Measurements from ENCODE around the gene PCBP3. TPM values are rescaled to one million over a fixed set of nuclear protein-coding genes. Genes with fewer than 3 reads are reported as not detected.

The PCBP3 gene
- polyA plus RNA-seq, 3 donors = 1.1 to 1.7 (median 1.4) TPM

DNA sequence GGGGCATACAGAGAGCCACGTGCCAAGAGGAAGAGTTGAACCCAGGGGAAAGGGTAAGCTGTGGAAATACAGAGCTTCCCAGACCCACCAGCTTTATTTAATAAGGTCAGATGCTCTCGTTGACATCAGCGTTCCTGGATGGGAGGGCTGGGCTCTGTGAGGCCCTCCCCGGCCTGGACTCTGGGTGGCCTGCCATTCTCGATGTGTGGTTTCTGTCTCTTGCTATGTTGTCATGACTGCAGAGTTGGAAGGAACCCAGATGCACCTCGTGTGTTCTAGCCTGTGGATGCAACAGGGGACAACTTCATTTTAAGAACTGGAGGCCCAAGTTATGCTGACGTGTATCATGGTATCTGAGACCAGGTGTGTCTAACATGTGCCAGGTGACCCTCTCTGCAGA lies 101.7 kb downstream of the PCBP3 start:
- no peak for DNase-seq (ENCODE audit: low read depth in 3 of 3, low spot score in 2 of 3)

DNA sequence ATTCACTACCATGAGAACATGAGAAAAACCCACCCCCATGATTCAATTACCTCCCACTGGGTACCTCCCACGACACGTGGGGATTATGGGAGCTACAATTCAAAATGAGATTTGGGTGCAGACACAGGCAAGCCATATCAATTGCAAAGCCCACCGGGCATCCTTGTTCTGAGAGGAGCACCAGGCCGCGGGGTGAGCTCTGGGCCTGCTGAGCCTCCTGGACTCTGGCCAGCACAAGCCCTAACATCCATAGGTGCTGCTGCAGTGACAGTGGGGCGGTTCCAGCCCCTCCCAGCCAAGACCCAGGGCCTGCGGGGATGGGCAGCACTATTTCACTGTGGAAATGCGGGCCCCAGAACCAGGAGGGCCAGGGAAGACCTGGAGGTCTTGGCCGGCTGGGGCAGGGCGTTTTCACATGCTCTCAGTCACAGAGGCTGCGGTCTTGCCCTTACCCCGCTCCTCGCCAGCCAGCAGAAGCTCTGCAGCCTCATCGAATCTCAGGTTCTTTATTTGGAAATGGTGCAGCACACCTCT lies 103.8 kb downstream of the PCBP3 start:
- no peak for DNase-seq (ENCODE audit: low read depth in 3 of 3, low spot score in 2 of 3)

DNA sequence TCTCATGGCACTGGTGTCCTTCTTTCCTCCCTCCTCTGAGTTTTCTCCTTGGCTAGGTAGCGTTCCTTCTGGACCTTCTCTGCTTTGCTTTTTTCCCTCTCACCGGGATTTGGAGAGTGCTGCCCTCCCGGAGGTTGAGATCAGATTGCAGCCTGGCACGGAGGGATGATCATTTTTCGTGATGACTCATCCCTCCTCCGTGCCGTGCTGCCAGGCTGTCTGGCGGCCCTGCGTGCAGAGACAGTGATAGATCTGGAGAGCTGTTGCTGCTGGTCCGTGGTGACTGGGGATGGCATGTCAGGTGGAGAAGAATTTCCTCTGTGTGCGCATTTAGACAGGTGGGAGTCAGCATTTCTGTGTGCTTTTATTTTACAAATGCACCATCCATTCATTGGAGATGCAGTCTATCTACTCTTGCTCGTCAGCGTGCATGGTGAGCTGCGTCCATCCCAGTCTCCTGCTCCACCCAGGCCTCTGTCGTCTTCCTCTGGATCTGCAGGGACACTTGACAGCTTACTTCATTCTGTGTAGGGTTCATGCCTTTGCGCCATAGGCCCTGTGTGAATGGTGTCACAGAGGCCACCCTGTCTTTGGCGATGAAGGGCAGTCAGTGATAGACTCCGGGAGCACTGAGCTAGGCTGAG lies 104.4 kb downstream of the PCBP3 start:
- DNase-seq (ENCODE audit: low read depth in 3 of 3, low spot score in 2 of 3) = peak in 2 of 3 donors; percentile 19 to 45

DNA sequence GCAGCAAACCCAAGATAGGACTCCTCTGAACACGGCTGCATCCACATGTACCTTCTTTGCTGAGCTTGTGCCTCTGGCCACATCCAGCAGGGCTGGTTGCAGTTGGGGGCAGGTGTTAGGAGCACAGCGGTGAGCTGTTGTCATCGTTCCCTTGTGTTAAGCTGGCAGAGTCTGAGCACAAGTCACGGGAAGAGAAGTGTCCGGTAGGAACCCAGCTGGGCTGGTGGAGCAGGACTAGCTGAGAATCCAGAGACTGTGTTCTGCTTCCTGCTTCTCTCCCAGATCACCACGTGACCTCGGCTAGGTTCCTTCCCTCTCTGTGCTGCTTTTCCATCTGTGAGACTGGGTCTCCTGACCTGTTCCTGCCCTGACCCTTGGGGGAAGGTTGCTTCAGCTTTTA lies 105.1 kb downstream of the PCBP3 start:
- no peak for DNase-seq (ENCODE audit: low read depth in 3 of 3, low spot score in 2 of 3)

- DNase-seq (ENCODE audit: low read depth in 3 of 3, low spot score in 2 of 3) = no peak
Observed at GRCh38 chr21:45749974-45750373, 106.4 kb downstream of the PCBP3 start.

DNA sequence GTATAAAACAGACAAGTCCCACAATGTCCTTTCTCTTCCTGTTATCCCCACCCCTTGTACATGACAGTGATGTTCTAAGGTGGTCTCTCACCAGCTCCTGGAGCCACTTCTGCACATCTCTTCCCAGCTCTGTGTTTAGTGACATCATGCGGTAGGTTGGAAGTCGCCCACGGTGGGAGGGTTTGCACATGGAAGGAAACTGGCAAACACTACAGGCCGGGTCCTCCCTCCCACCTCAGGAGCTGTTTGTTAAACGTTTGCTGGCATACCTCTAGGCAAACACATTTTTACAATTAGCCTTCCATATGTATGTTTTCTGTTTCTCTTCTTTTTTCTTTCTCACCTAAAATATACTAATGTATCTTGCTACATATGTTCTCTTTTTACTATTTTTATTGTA lies 107.4 kb downstream of the PCBP3 start:
- no peak for DNase-seq (ENCODE audit: low read depth in 3 of 3, low spot score in 2 of 3)

GRCh38 chr21:45753445-45753844 lies 109.9 kb downstream of the PCBP3 start:
- DNase-seq (ENCODE audit: low read depth in 3 of 3, low spot score in 2 of 3) = no peak

GRCh38 chr21:45756029-45756428 lies 112.5 kb downstream of the PCBP3 start:
- no peak for DNase-seq (ENCODE audit: low read depth in 3 of 3, low spot score in 2 of 3)

- no peak for DNase-seq (ENCODE audit: low read depth in 3 of 3, low spot score in 2 of 3)
Observed at GRCh38 chr21:45756669-45757068, 113.1 kb downstream of the PCBP3 start.

- DNase-seq (ENCODE audit: low read depth in 3 of 3, low spot score in 2 of 3) = no peak
Observed at GRCh38 chr21:45761704-45762103, 118.2 kb downstream of the PCBP3 start.

DNA sequence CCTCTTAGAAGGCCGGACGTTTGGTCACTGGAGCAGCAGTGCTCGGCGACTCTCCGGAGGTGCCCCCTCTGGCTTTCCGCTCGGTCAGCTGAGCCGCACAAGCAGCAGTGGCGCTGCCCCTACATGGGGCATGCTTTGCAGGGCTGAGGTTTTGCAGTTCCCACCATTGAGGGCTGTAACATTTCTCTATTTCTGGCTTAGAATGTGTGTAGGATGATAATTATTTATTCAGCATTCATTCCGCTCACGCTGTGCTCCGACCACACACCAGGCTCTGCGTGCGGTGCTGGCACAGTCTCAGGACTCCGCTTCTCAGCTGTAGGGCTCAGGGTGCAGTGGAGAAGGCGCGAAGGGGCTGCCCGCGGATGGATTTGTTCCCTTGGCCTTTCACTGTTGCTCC lies 119.5 kb downstream of the PCBP3 start:
- no peak for DNase-seq (ENCODE audit: low read depth in 3 of 3, low spot score in 2 of 3)

DNA sequence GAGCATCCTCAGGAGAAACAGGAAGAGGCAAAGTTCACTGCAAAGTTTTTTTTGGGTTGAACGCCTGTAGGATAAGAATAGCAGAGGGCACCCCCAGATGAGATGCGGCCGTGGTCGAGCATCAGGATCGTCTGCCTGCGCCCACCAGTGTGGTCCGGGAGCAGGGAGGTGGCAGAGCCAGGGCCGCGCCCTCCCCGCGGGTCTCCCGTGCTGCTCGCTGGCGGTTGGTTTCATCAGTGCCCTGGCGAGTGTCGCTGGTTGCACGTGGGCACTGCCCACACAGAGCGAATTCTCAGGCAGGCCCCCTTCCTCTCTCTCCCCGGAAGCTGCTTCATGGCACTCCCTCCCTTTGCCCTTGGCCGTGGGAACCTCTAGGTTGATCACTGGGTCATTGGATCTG lies 120.0 kb downstream of the PCBP3 start:
- DNase-seq (ENCODE audit: low read depth in 3 of 3, low spot score in 2 of 3) = no peak

DNA sequence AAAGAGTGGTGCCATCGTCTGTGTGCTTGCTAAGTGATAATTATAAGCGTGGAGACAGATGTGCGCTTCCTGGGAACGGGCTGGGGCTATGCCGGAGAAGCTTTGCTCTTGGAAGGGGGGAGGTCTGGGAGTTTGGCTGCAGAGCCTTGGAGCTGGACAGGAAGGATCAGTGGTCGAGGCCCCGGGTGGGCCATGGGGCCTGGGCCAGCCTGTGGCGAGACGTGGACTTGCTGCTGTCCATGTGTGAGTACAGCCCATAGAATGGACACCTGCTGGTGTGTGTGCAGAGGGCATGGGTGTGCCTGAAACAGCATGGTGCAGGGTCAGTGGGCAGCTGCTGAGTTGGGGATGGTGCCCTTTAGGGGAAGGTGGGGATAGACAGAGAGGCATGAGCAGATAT lies 121.3 kb downstream of the PCBP3 start:
- no peak for DNase-seq (ENCODE audit: low read depth in 3 of 3, low spot score in 2 of 3)

GRCh38 chr21:45765375-45765774 lies 121.8 kb downstream of the PCBP3 start:
- no peak for DNase-seq (ENCODE audit: low read depth in 3 of 3, low spot score in 2 of 3)

- DNase-seq (ENCODE audit: low read depth in 3 of 3, low spot score in 2 of 3) = no peak
Observed at GRCh38 chr21:45766055-45766454, 122.5 kb downstream of the PCBP3 start.

DNA sequence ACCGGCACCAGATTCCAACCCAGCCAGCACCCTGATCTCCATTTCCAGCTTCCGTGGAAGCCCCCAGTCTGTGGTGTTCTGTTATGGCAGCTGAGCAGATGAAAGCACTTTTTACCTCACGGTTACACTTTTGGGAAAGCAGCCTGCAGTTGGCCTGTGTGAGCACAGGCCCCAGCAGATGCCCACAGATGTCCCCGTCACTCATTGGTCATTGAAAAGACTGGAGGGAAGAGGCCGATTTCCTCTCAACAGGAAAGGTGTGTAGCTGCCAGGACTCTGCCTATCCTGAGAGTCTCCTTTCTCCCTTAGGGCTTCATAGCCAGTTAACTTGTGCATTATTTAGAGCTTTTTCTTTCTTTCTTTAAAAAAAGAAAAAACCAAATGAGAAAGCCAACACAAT lies 123.0 kb downstream of the PCBP3 start:
- no peak for DNase-seq (ENCODE audit: low read depth in 3 of 3, low spot score in 2 of 3)

DNA sequence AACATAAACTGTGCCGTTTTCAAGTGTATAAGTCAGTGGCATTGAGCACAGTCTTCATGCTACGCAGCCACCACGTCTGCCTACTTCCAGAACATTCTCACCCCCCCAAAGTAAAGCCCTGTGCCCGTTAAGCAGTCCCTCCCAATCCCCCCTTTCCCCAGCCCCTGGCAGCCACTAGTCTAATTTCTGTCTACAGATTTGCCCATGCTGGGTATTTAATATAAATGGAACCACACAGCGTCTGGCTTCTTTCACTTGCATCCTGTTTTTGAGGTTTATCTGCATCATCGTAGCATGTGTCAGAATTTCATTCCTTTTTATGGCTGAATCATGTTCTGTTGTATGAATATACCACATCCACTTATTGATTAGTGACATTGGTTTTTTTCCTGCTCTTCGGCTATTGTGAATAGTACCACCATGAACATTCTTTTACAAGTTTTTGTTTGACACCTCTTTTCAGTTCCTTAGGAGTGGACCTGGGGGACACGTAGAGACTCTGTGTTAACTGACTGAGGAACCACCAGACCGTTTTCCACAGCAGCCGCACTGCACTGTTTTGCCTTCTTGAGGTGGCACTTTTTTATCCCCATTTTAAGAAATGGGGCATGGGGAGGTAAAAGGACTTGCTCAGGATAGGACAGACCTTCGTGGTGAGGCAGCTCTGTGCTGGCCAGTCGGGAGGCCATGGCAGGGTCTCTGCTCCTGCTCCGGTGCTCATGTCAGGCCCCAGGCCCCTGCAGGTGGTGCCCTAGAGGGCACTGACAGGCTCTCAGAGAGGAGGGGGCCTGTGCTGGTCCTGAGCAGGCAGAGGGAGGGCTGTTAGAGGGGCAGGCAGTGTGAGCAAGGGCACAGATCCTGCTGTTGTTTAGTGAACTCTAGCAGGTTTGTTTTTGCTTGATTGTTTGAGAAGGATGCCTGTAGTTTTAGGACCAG lies 123.8 kb downstream of the PCBP3 start:
- DNase-seq (ENCODE audit: low read depth in 3 of 3, low spot score in 2 of 3) = no peak

GRCh38 chr21:45768011-45768739 lies 124.7 kb downstream of the PCBP3 start:
- no peak for DNase-seq (ENCODE audit: low read depth in 3 of 3, low spot score in 2 of 3)

GRCh38 chr21:45768740-45769048 lies 125.2 kb downstream of the PCBP3 start:
- no peak for DNase-seq (ENCODE audit: low read depth in 3 of 3, low spot score in 2 of 3)

GRCh38 chr21:45769294-45769693 lies 125.8 kb downstream of the PCBP3 start:
- no peak for DNase-seq (ENCODE audit: low read depth in 3 of 3, low spot score in 2 of 3)

DNA sequence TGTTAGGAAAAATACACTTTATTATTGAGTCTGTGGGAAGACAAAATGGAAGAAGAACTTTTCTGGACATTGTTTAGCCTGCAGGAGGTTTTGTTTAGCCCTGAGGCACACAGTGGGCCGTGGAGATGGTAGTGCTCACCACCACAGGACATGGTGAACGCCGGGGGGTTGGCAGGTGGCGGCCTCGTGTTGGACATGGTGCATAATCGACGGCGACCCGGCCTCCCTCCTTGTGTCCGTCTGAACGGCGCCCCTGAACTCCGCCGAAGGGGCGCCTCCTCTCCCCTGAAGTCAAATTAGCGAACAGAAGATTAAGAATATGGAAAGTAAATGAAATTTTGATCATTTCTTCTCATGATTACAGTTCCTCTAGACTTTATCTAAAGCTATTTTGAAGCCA lies 126.4 kb downstream of the PCBP3 start:
- DNase-seq (ENCODE audit: low read depth in 3 of 3, low spot score in 2 of 3) = no peak

All from right renal cortex interstitium (tissue), 3 donors.